CD14-positive monocyte (primary cell): ENCODE data around the gene XYLT1. TPM values are rescaled to one million over a fixed set of nuclear protein-coding genes. Genes with fewer than 3 reads are reported as not detected.

Experiments
- DNase-seq, 3 donors: peaks; one replicate each; pipeline ENCODE4 v3.0.0-alpha.2; 2011 to 2022
- H2AFZ ChIP-seq: 2 replicates; pipeline ENCODE4 v1.6.0; 2012; ENCODE audit warnings: mild to moderate bottlenecking, low read depth, low read length, inconsistent platforms; ENCODE audit not compliant: insufficient read depth, poor library complexity, severe bottlenecking
- H3K27ac ChIP-seq, 2 donors: 1 replicate in 1 of 2; 2 replicates in 1 of 2; pipeline ENCODE4 v1.5.1; 2012 to 2013; ENCODE audit warnings: low read length in 2 of 2, control low read depth in 1 of 2, inconsistent platforms in 1 of 2, low read depth in 1 of 2, mild to moderate bottlenecking in 1 of 2
- H3K27me3 ChIP-seq, 2 donors: one replicate each; pipeline versions ENCODE4 v1.6.0 to v1.6.1; 2011 to 2013; ENCODE audit warnings: low read length in 2 of 2; ENCODE audit not compliant: control insufficient read depth in 2 of 2, insufficient read depth in 2 of 2
- H3K36me3 ChIP-seq, 2 donors: replicated peaks in 1 of 2; 1 replicate in 1 of 2; 2 replicates in 1 of 2; pipeline versions ENCODE4 v1.5.1 to v1.6.1; 2012 to 2013; ENCODE audit warnings: low read length in 2 of 2, control low read depth in 1 of 2, inconsistent platforms in 1 of 2, mild to moderate bottlenecking in 1 of 2; ENCODE audit not compliant: insufficient read depth in 2 of 2, control insufficient read depth in 1 of 2
- H3K4me1 ChIP-seq, 2 donors: 1 replicate in 1 of 2; 2 replicates in 1 of 2; pipeline versions ENCODE4 v1.5.1 to v1.6.1; 2012 to 2013; ENCODE audit warnings: low read length in 2 of 2, control low read depth in 1 of 2, inconsistent platforms in 1 of 2, mild to moderate bottlenecking in 1 of 2, moderate library complexity in 1 of 2; ENCODE audit not compliant: insufficient read depth in 2 of 2, control insufficient read depth in 1 of 2
- H3K4me2 ChIP-seq: replicated peaks from 2 replicates; pipeline ENCODE3; 2012; ENCODE audit warnings: low read length, moderate library complexity, mild to moderate bottlenecking; ENCODE audit not compliant: poor library complexity, severe bottlenecking; ENCODE audit errors: extremely low read depth
- H3K4me3 ChIP-seq, 3 experiments: fragments of 200-600 bp in 1 of 3; sonication (generic) in 1 of 3; replicated peaks in 1 of 3; 1 replicate in 2 of 3; 2 replicates in 1 of 3; pipeline ENCODE4 v1.5.1; 2011 to 2013; ENCODE audit warnings: low read length in 3 of 3, mild to moderate bottlenecking in 3 of 3, control low read depth in 2 of 3, low read depth in 2 of 3, inconsistent platforms in 1 of 3, moderate library complexity in 1 of 3
- H3K79me2 ChIP-seq: 2 replicates; pipeline ENCODE4 v1.6.0; 2012; ENCODE audit warnings: mild to moderate bottlenecking, control low read depth, inconsistent platforms, low read length, moderate library complexity; ENCODE audit not compliant: insufficient read depth
- H3K9ac ChIP-seq: 2 replicates; pipeline ENCODE4 v1.6.0; 2017; ENCODE audit warnings: low read length, mild to moderate bottlenecking; ENCODE audit not compliant: insufficient read depth, poor library complexity, severe bottlenecking
- H3K9me3 ChIP-seq, 2 donors: replicated peaks in 1 of 2; 1 replicate in 1 of 2; 2 replicates in 1 of 2; pipeline versions ENCODE4 v1.5.1 to v1.6.1; 2012 to 2013; ENCODE audit warnings: low read length in 2 of 2, control low read depth in 1 of 2; ENCODE audit not compliant: control insufficient read depth in 1 of 2, insufficient read depth in 1 of 2
- H4K20me1 ChIP-seq: 2 replicates; pipeline ENCODE4 v1.6.0; 2012; ENCODE audit warnings: mild to moderate bottlenecking, low read length, control low read depth, moderate library complexity; ENCODE audit not compliant: insufficient read depth
- H3K27ac Mint-ChIP-seq, 7 donors: one replicate each; pipeline ENCODE4 v1.8.0; 2020; ENCODE audit warnings: mild to moderate bottlenecking in 7 of 7, mixed read lengths in 7 of 7, moderate library complexity in 6 of 7, inconsistent platforms in 2 of 7
- H3K27me3 Mint-ChIP-seq, 3 donors: one replicate each; pipeline ENCODE4 v1.8.0; 2021 to 2022; ENCODE audit warnings: low read depth in 3 of 3, mild to moderate bottlenecking in 3 of 3, mixed read lengths in 3 of 3, moderate library complexity in 3 of 3, inconsistent platforms in 1 of 3
- H3K36me3 Mint-ChIP-seq, 2 donors: one replicate each; pipeline ENCODE4 v1.8.0; 2020; ENCODE audit warnings: mixed read lengths in 2 of 2, inconsistent platforms in 1 of 2, mild to moderate bottlenecking in 1 of 2
- H3K4me1 Mint-ChIP-seq: one replicate; pipeline ENCODE4 v1.8.0; 2020; ENCODE audit warnings: mild to moderate bottlenecking, mixed read lengths
- H3K4me3 Mint-ChIP-seq, 2 donors: one replicate each; pipeline ENCODE4 v1.8.0; 2020; ENCODE audit warnings: mild to moderate bottlenecking in 2 of 2, mixed read lengths in 2 of 2, moderate library complexity in 1 of 2
- H3K9me3 Mint-ChIP-seq, 7 donors: one replicate each; pipeline ENCODE4 v1.8.0; 2020 to 2022; ENCODE audit warnings: mixed read lengths in 7 of 7, mild to moderate bottlenecking in 6 of 7, moderate library complexity in 6 of 7, inconsistent platforms in 2 of 7
- CTCF ChIP-seq: fragments of 200-600 bp; IDR thresholded peaks from one replicate; pipeline ENCODE4 v1.8.0; 2022; ENCODE audit warnings: antibody characterized with exemption, mild to moderate bottlenecking
- whole genome bisulfite sequencing: methylation state at CpG from one replicate; pipeline ENCODE4 v1.1.5; 2013; ENCODE audit warnings: missing lambda C conversion rate; ENCODE audit not compliant: insufficient coverage; 5-methylcytosine and 5-hydroxymethylcytosine counted together
- intact Hi-C, 2 donors: fragments of 100-400 bp; cut with micrococcal nuclease; formaldehyde crosslinking; loops; one replicate each; pipeline versions ENCODE4 v1.15.0 to v1.15.1; 2023
- polyA plus RNA-seq, 3 donors: library from polyadenylated mRNA; depleted of rRNA in 1 of 3; unstranded in 2 of 3; stranded (reverse) in 1 of 3; fragments of 300-500 nt in 2 of 3; fragments of >200 nt in 1 of 3; fragmentation: Illumina TruSeq in 2 of 3; gene quantifications; 1 replicate in 2 of 3; 2 replicates in 1 of 3; pipeline ENCODE4 v1.2.3, GENCODE V29; 2012 to 2021

The XYLT1 gene
- polyA plus RNA-seq, 3 donors, result 0.51 to 9.4 (median 1.6) TPM

GRCh38 chr16:17229766-17230165 is 241.0 kb downstream of the XYLT1 start:
- no peak overlapping the region for H2AFZ ChIP-seq
- 97% methylated on average over 3 of the region's 4 CpGs for WGBS
- no peak overlapping the region for H3K4me3 Mint-ChIP-seq
- no peak overlapping the region for H3K4me3 ChIP-seq
- no peak overlapping the region for H3K4me2 ChIP-seq
- H3K9me3 Mint-ChIP-seq, result no peaks in the 10 kb centered on the region
- peaks cover 0 to 2% (median 0%) of the 10 kb centered on the region in 3 donors for H3K27me3 Mint-ChIP-seq
- no peak overlapping the region for H3K9ac ChIP-seq
- no peaks in the 10 kb centered on the region for H3K27me3 ChIP-seq
- no peak for TF ChIP-seq CTCF
- no peak overlapping the region for H3K27ac ChIP-seq
- H3K9me3 ChIP-seq, result no peaks in the 10 kb centered on the region
- H3K79me2 ChIP-seq, result peaks cover 11% of the 10 kb centered on the region
- intact Hi-C loops, result no loop called here
- no peak overlapping the region for H3K27ac Mint-ChIP-seq
- H3K4me1 ChIP-seq, result peaks cover 6 to 9% of the 10 kb centered on the region in 2 donors
- H3K4me1 Mint-ChIP-seq, result peaks cover 12% of the 10 kb centered on the region
- peaks cover 25% of the 10 kb centered on the region for H4K20me1 ChIP-seq
- H3K36me3 ChIP-seq, result peaks cover 4 to 25% of the 10 kb centered on the region in 2 donors
- peaks cover 17 to 21% of the 10 kb centered on the region in 2 donors for H3K36me3 Mint-ChIP-seq
- no peak for DNase-seq

GRCh38 chr16:17229131-17229530 is 241.6 kb downstream of the XYLT1 start:
- H3K79me2 ChIP-seq, result peaks cover 15% of the 10 kb centered on the region
- peaks cover 12 to 14% of the 10 kb centered on the region in 2 donors for H3K4me1 ChIP-seq
- H2AFZ ChIP-seq, result no peak overlapping the region
- H3K9ac ChIP-seq, result no peak overlapping the region
- Mint-ChIP-seq H3K9me3 (no peaks in the 10 kb centered on the region), H3K36me3 (peaks cover 17 to 21% of the 10 kb centered on the region in 2 donors), H3K4me1 (peaks cover 19% of the 10 kb centered on the region), H3K4me3 (no peak overlapping the region), H3K27ac (no peak overlapping the region), H3K27me3 (peaks cover 0 to 2% (median 0%) of the 10 kb centered on the region in 3 donors)
- no peak overlapping the region for H3K27ac ChIP-seq
- 97% methylated on average over 3 of the region's 6 CpGs for WGBS
- peaks cover 4 to 25% of the 10 kb centered on the region in 2 donors for H3K36me3 ChIP-seq
- no peaks in the 10 kb centered on the region for H3K9me3 ChIP-seq
- H4K20me1 ChIP-seq, result peaks cover 25% of the 10 kb centered on the region
- no peak for DNase-seq
- no peak overlapping the region for H3K4me2 ChIP-seq
- no peak for TF ChIP-seq CTCF
- intact Hi-C loops, result no loop called here
- H3K4me3 ChIP-seq, result no peak overlapping the region
- H3K27me3 ChIP-seq, result no peaks in the 10 kb centered on the region
